Astrocyte (in vitro differentiated cells and primary cell): ENCODE results near the gene CORT. TPM values are rescaled to one million over a fixed set of nuclear protein-coding genes. Genes with fewer than 3 reads are reported as not detected.

Experiments
- DNase-seq: peaks from one replicate; pipeline ENCODE4 v3.0.0-alpha.2; 2010; ENCODE audit warnings: low read depth
- FAIRE-seq: peaks from 2 replicates; lab custom pipeline; 2011; peaks lifted over from hg19 to GRCh38; lab: Jason Lieb, UNC
- H2AFZ ChIP-seq: 2 replicates; pipeline ENCODE4 v1.6.0; 2012; ENCODE audit warnings: low read depth, low read length, inconsistent platforms
- H3K27ac ChIP-seq: 2 replicates; pipeline ENCODE4 v1.5.1; 2011; ENCODE audit warnings: low read depth, low read length, inconsistent platforms
- H3K27me3 ChIP-seq: 2 replicates; pipeline ENCODE4 v1.6.0; 2011; ENCODE audit warnings: low read length, inconsistent platforms; ENCODE audit not compliant: insufficient read depth
- H3K36me3 ChIP-seq: 2 replicates; pipeline ENCODE4 v1.5.1; 2011; ENCODE audit warnings: low read length, inconsistent platforms; ENCODE audit not compliant: insufficient read depth
- H3K4me1 ChIP-seq: 2 replicates; pipeline ENCODE4 v1.5.1; 2011; ENCODE audit warnings: low read length, inconsistent platforms; ENCODE audit not compliant: insufficient read depth
- H3K4me2 ChIP-seq: 2 replicates; pipeline ENCODE4 v1.6.0; 2012; ENCODE audit warnings: low read length, inconsistent platforms
- H3K4me3 ChIP-seq: 2 replicates; pipeline ENCODE4 v1.5.1; 2011; ENCODE audit warnings: low read depth, mild to moderate bottlenecking, low read length, inconsistent platforms; ENCODE audit not compliant: insufficient read depth
- H3K79me2 ChIP-seq: 2 replicates; pipeline ENCODE4 v1.6.0; 2012; ENCODE audit warnings: mild to moderate bottlenecking, low read length, inconsistent platforms; ENCODE audit not compliant: insufficient read depth
- H3K9ac ChIP-seq: 2 replicates; pipeline ENCODE4 v1.6.0; 2012; ENCODE audit warnings: mild to moderate bottlenecking, low read length, inconsistent platforms
- H3K9me3 ChIP-seq: 2 replicates; pipeline ENCODE4 v1.5.1; 2012; ENCODE audit warnings: low read depth, mild to moderate bottlenecking, low read length, inconsistent platforms; ENCODE audit not compliant: insufficient read depth
- H4K20me1 ChIP-seq: 2 replicates; pipeline ENCODE4 v1.6.0; 2012; ENCODE audit warnings: low read length, inconsistent platforms; ENCODE audit not compliant: insufficient read depth
- H3K27ac Mint-ChIP-seq: one replicate; pipeline ENCODE4 v1.8.0; 2021; ENCODE audit warnings: mild to moderate bottlenecking, mixed read lengths; ENCODE audit not compliant: unreplicated experiment
- H3K27me3 Mint-ChIP-seq: one replicate; pipeline ENCODE4 v1.8.0; 2021; ENCODE audit warnings: low read depth, mixed read lengths; ENCODE audit not compliant: unreplicated experiment
- H3K36me3 Mint-ChIP-seq: one replicate; pipeline ENCODE4 v1.8.0; 2021; ENCODE audit warnings: low read depth, mixed read lengths; ENCODE audit not compliant: unreplicated experiment
- H3K4me1 Mint-ChIP-seq: one replicate; pipeline ENCODE4 v1.8.0; 2021; ENCODE audit warnings: low read depth, mixed read lengths; ENCODE audit not compliant: unreplicated experiment
- H3K4me3 Mint-ChIP-seq: one replicate; pipeline ENCODE4 v1.8.0; 2021; ENCODE audit warnings: mild to moderate bottlenecking, moderate library complexity, mixed read lengths; ENCODE audit not compliant: unreplicated experiment
- H3K9me3 Mint-ChIP-seq: one replicate; pipeline ENCODE4 v1.8.0; 2021; ENCODE audit warnings: mild to moderate bottlenecking, mixed read lengths; ENCODE audit not compliant: unreplicated experiment
- CTCF ChIP-seq: IDR thresholded peaks from 2 replicates; pipeline ENCODE4 v1.5.1; 2011; ENCODE audit warnings: low read depth, mild to moderate bottlenecking, inconsistent platforms, low read length, moderate library complexity; ENCODE audit not compliant: insufficient read depth
- EZH2 ChIP-seq: IDR thresholded peaks from 2 replicates; pipeline ENCODE4 v1.6.1; 2012; ENCODE audit warnings: mild to moderate bottlenecking, low read length, inconsistent platforms; ENCODE audit not compliant: insufficient read depth
- total RNA-seq: library from RNA; stranded (reverse); gene quantifications from 2 replicates; pipeline ENCODE4 v1.2.1, GENCODE V29; 2021

The CORT gene
- total RNA-seq, 1 donor from 2014 or later = 0.23 TPM

- TF ChIP-seq EZH2 (no peak), CTCF (no peak)
- no peaks in the 10 kb centered on the region for H3K36me3 ChIP-seq
- H2AFZ ChIP-seq = no peak overlapping the region
- H3K4me2 ChIP-seq = no peak overlapping the region
- Mint-ChIP-seq H3K27ac (peak overlapping the region; percentile 1), H3K27me3 (no peaks in the 10 kb centered on the region), H3K36me3 (peaks cover 1% of the 10 kb centered on the region), H3K4me1 (peaks cover 8% of the 10 kb centered on the region), H3K9me3 (no peaks in the 10 kb centered on the region), H3K4me3 (no peak overlapping the region)
- H4K20me1 ChIP-seq = no peaks in the 10 kb centered on the region
- no peaks in the 10 kb centered on the region for H3K27me3 ChIP-seq
- H3K9me3 ChIP-seq = no peaks in the 10 kb centered on the region
- H3K9ac ChIP-seq = no peak overlapping the region
- no peaks in the 10 kb centered on the region for H3K4me1 ChIP-seq
- DNase-seq (no peak), FAIRE-seq (no peak)
- H3K4me3 ChIP-seq = no peak overlapping the region
- H3K79me2 ChIP-seq = no peaks in the 10 kb centered on the region
- H3K27ac ChIP-seq = no peak overlapping the region
Observed at GRCh38 chr1:10438677-10439163, 11.1 kb upstream of the CORT start.

DNA sequence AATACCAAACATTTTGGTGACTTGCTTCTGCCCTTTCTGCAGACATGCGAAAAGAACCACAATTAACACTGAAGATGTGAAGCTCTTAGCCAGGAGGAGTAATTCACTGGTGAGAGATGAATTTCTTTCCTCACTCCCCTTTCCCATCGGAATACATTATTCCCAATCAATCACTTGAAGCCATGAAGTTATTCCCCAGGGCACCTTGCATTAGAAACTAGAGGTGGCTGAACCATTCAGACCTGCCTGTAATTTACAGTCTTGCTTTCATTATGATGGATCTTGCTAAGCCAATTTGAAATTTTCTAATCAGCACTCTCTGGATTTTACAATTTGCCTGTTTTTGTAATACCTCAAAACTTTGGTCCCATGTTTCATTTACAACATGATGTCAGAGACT, 9.5 kb upstream of the CORT start:
- H4K20me1 ChIP-seq = no peaks in the 10 kb centered on the region
- FAIRE-seq (no peak), DNase-seq (no peak)
- H3K27ac ChIP-seq = no peak overlapping the region
- no peaks in the 10 kb centered on the region for H3K9me3 Mint-ChIP-seq
- H3K27me3 Mint-ChIP-seq = no peaks in the 10 kb centered on the region
- no peaks in the 10 kb centered on the region for H3K79me2 ChIP-seq
- no peaks in the 10 kb centered on the region for H3K36me3 ChIP-seq
- no peaks in the 10 kb centered on the region for H3K27me3 ChIP-seq
- no peak overlapping the region for H3K27ac Mint-ChIP-seq
- H3K9ac ChIP-seq = no peak overlapping the region
- no peak for TF ChIP-seq EZH2
- H3K4me2 ChIP-seq = no peak overlapping the region
- H3K36me3 Mint-ChIP-seq = peaks cover 1% of the 10 kb centered on the region
- no peak overlapping the region for H3K4me3 ChIP-seq
- H2AFZ ChIP-seq = no peak overlapping the region
- peaks cover 8% of the 10 kb centered on the region for H3K4me1 Mint-ChIP-seq
- no peaks in the 10 kb centered on the region for H3K9me3 ChIP-seq
- H3K4me1 ChIP-seq = no peaks in the 10 kb centered on the region
- no peak overlapping the region for H3K4me3 Mint-ChIP-seq

- H3K27ac ChIP-seq = no peak overlapping the region
- H3K27me3 Mint-ChIP-seq = no peaks in the 10 kb centered on the region
- peaks cover 8% of the 10 kb centered on the region for H3K4me1 Mint-ChIP-seq
- H3K4me2 ChIP-seq = no peak overlapping the region
- DNase-seq (no peak), FAIRE-seq (no peak)
- H3K36me3 ChIP-seq = no peaks in the 10 kb centered on the region
- no peak overlapping the region for H3K9ac ChIP-seq
- H2AFZ ChIP-seq = no peak overlapping the region
- no peaks in the 10 kb centered on the region for H3K9me3 ChIP-seq
- no peaks in the 10 kb centered on the region for H4K20me1 ChIP-seq
- H3K4me1 ChIP-seq = no peaks in the 10 kb centered on the region
- H3K4me3 ChIP-seq = no peak overlapping the region
- TF ChIP-seq EZH2 = no peak
- TF ChIP-seq CTCF = no peak
- H3K27ac Mint-ChIP-seq = no peak overlapping the region
- H3K9me3 Mint-ChIP-seq = no peaks in the 10 kb centered on the region
- peaks cover 1% of the 10 kb centered on the region for H3K36me3 Mint-ChIP-seq
- H3K4me3 Mint-ChIP-seq = no peak overlapping the region
- no peaks in the 10 kb centered on the region for H3K27me3 ChIP-seq
- no peaks in the 10 kb centered on the region for H3K79me2 ChIP-seq
Observed at GRCh38 chr1:10440794-10441193, 9.0 kb upstream of the CORT start.
